ENCODE data around the gene TMEM132A.

The TMEM132A gene

GRCh38 chr11:60923800-60924109 is 505 bp upstream of the TMEM132A start:
- DNase-seq: no peak

- DNase-seq: peak; percentile 61
Observed at GRCh38 chr11:60924906-60925853, 920 bp downstream of the TMEM132A start.

- no peak for DNase-seq
Observed at GRCh38 chr11:60925868-60926267, 1.6 kb downstream of the TMEM132A start.

DNA sequence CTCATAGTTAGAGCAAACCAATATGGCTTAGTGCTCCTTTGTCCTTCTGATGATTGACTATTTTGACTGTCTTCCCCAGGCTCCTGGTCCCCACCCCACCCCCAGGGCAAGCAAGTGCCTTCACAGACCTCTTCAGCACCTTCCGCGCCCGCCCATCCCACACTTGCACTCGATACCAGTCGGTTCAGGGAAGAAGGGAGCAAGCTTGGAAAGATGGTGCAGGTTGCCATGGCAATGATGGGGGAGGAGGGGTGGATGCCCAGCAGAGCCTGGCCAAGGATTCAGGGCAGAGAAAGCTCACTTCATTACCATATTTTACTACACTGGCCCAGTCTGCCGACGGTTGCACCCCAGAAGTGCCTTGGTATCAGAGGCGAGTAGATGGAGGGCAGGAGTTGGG is 2.2 kb downstream of the TMEM132A start:
- no peak for DNase-seq

GRCh38 chr11:60927061-60927592 is 2.9 kb downstream of the TMEM132A start:
- DNase-seq: no peak

GRCh38 chr11:60927600-60927999 is 3.3 kb downstream of the TMEM132A start:
- no peak for DNase-seq

DNA sequence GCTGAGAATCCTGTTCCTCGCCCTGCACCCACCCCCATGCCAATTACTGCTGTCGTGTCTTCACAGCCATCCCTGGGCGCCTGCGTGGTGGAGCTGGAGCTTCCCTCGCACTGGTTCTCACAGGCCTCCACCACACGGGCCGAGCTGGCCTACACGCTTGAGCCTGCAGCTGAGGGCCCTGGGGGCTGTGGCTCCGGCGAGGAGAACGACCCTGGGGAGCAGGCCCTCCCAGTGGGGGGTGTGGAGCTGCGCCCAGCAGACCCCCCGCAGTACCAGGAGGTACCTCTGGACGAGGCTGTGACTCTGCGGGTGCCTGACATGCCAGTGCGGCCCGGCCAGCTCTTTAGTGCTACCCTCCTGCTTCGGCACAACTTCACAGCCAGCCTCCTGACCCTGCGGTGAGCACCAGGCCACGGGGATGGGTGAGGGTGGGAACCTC is 4.3 kb downstream of the TMEM132A start:
- DNase-seq: no peak

GRCh38 chr11:60929764-60930163 is 5.5 kb downstream of the TMEM132A start:
- no peak for DNase-seq

DNA sequence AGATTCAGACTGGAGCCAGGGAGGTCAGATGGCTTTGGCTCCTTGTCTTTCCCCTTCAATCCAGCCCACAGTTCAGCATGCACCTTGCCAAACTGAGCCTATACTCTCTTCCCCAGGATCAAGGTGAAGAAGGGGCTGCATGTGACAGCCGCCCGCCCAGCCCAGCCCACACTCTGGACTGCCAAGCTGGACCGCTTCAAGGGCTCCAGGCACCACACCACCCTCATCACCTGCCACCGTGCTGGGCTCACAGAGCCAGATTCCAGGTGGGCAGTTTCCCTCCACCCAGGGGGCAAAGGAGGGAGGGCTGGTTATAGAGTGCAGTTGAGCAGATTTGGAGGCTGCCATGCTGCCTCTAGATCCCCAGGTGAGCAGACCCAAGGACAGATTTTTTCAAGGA is 6.1 kb downstream of the TMEM132A start:
- DNase-seq: no peak

GRCh38 chr11:60931917-60932316 is 7.7 kb downstream of the TMEM132A start:
- no peak for DNase-seq

DNA sequence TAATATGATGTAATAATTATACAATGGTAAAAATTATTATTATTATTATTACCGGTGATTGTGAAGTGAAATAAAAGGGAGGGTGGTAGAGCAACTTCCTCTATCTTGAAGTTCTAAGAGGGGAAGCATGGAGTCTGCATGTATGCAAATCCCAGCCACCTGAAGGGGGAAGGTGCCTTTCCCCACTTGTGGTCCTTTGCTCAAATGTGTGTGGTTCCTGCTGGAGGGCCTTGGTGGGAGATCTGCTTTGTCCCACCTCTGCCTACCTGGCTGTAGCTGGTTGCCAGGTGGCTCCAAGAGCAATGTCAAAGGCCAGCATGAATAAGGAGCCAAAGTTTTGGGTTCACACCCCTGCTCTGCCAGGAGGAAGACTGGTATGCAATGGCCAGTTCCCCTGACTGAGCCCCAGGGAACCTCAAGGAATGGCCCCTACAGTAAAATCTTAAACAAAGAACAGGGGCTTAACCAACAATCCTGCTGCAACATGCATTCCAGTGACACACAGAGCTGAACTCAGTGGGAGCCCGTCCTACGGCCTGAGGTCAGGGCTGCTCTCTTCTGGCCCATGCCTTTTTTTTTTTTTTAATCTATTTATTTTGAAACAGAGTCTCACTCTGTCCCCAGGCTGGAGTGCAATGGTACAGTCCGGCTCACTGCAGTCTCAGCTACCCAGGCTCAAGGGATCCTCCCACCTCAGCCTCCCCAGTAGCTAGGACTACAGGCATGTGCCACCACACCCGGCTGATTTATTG is 8.5 kb downstream of the TMEM132A start:
- no peak for DNase-seq

DNA sequence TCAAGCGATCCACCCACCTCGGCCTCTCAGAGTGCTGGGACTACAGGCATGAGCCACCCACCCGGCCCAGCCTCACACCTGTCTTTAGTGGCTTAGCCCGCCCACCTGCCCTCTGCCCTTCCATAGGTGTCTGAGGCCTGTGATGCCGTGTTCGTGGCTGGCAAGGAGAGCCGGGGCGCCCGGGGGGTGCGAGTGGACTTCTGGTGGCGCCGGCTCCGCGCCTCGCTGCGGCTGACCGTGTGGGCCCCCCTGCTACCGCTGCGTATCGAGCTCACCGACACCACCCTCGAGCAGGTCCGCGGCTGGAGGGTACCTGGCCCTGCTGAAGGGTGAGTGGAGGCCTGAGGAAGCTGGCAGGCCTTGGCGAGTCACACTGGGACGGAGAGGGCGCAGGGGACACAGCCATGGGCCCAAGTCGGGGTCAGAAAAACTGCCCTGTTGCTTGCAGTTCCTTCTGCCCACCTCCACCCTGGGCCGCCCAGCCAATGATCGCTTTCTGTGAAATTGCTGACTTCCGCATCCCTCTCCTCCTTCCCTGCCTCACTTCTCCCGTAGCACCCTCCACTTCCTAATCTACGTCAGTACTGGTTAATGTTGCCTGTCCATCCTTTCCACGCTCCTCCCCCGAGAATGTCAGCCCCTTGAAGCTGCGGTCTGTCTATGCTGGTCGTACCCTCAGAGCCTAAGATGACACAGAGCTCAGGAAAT is 9.3 kb downstream of the TMEM132A start:
- DNase-seq: no peak

- no peak for DNase-seq
Observed at GRCh38 chr11:60934124-60934789, 10.0 kb downstream of the TMEM132A start.

DNA sequence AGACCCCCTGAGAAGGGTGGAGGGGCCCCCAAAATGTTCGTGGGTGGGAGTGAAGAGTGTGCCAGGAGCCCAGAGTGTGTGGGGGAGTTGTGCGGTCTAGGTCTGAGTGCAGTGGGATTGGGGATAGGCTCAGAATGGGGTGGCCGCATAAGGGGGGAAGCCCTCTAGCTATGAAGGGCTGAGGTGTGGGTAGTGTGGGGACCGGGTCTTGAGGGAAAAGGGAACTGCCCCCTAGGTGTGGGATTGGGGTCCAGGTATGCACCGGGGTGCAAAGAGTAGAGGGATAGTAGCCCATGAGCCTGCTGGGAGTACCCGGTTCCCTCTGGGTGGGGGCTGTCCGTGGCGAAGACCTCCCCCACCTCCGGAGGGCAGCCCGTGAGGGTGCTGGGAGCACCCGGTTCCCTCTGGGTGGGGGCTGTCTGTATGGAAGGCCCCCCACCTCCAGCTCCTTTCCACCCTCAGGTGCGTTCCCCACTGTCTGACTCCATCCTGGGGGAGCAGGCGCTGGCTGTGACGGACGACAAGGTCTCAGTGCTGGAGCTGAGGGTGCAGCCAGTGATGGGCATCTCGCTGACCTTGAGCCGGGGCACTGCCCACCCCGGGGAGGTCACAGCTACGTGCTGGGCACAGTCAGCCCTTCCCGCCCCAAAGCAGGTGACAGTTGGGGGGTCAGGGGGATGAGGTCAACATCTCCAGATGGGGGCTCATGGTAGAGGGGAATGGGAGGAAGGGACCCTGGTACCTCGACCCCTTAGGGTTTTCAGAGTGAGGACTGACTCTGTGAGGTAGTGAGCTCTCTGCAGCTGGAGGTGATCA is 10.7 kb downstream of the TMEM132A start:
- no peak for DNase-seq

DNA sequence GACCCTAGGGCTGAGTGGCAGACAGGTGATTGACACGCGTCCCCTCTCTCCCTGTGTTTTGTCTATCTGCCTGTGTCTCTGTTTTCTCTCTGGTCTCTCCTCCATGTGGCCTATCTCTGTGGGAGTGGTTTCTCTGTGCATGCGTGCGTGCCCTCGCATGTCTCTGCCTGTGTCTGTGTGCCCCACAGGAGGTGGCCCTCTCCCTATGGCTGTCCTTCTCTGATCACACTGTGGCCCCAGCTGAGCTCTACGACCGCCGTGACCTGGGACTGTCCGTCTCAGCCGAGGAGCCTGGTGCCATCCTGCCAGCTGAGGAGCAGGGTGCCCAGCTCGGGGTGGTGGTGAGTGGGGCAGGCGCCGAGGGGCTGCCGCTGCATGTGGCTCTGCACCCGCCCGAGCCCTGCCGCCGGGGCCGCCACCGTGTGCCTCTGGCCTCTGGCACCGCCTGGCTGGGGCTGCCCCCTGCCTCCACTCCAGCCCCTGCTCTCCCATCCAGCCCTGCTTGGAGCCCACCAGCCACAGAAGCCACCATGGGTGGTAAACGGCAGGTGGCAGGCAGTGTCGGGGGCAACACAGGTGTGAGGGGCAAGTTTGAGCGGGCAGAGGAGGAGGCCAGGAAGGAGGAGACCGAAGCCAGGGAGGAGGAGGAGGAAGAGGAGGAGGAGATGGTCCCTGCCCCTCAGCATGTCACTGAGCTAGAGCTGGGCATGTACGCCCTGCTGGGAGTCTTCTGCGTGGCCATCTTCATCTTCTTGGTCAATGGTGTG is 11.6 kb downstream of the TMEM132A start:
- no peak for DNase-seq

DNA sequence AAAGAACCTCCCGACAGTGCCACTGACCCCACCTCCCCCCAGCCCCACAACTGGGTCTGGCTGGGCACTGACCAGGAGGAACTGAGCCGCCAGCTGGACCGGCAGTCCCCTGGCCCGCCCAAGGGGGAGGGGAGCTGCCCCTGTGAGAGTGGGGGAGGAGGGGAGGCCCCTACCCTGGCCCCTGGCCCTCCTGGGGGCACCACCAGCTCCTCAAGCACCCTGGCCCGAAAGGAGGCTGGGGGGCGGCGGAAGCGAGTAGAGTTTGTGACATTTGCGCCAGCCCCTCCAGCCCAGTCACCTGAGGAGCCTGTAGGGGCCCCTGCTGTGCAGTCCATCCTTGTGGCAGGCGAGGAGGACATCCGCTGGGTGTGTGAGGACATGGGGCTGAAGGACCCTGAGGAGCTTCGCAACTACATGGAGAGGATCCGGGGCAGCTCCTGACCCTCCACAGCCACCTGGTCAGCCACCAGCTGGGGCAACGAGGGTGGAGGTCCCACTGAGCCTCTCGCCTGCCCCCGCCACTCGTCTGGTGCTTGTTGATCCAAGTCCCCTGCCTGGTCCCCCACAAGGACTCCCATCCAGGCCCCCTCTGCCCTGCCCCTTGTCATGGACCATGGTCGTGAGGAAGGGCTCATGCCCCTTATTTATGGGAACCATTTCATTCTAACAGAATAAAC is 12.3 kb downstream of the TMEM132A start:
- DNase-seq: no peak

DNA sequence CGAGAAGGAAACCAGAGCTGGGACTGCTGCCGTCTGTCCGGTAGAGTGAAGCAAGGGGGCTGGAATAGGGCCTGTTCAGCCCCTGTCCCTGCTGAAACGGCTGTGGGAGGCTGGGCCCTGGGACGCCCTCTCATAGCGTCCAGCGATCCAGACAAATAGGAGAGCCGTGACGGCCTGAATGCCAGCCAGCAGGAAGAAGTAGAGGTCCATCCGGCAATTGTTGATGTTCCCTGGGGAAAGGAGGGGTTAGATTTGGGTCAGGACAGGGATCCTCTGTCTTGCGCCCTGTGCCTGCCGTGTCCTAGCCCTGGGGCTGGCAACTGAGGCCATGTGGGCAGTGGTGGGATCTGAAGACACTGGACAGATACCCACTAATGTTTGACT is 12.9 kb downstream of the TMEM132A start:
- no peak for DNase-seq

DNA sequence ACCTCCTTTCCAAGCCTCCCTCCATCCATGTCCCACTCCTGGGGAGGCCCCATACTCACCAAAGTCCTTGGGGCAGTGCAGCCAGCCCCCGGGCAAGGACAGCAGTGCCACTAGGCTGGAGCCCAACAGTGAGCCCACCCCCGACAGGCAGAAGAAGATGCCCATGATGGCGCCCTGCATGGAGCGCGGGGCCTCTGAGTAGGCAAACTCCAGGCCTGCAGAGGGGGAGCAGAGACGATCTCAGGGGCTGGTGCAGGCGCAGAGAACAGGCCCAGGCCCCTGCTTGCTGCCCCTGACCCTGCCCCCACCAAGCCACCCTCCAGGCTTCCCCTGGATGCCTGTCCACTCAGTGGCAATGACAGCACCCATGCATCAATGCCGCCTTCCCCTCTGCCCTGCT is 13.6 kb downstream of the TMEM132A start:
- no peak for DNase-seq

DNA sequence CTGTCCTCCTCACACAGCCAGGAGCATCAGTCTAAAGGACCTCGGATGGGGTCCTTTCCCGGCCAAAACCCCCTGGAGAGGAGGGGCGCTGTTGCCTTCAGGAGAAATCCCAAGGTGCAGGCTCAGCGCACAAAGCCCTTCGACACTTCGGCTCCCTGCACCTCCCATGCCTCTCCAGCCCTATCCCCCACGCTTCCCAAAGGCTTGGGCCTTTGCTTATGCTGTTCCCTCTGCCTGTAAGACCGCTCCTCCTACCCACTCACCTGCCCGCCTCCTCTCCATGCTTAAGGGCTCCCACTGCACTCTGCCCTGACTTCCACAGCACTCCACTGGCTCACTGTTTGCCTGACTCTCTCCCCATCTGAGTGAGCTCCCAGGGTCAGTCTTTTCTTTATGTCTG is 14.2 kb downstream of the TMEM132A start:
- no peak for DNase-seq

GRCh38 chr11:60939301-60939700 is 15.0 kb downstream of the TMEM132A start:
- no peak for DNase-seq
